ENCODE measurements around the gene MYG1. TPM values are rescaled to one million over a fixed set of nuclear protein-coding genes. Genes with fewer than 3 reads are reported as not detected.

MYG1 gene
- polyA plus RNA-seq, 2 of the 4 experiments (the other 2 are of a cell fraction), result 55.9 to 75.2 TPM

GRCh38 chr12:53345486-53346188 lies 46.1 kb downstream of the MYG1 start:
- ATAC-seq, result peak; percentile 5 to 47; a peak in 4 of 6 replicates
- H3K27ac ChIP-seq, result peak overlapping the region; percentile 81 to 93; a peak in 5 of 6 replicates
- POLR2A ChIA-PET, result interaction anchor here (0.8 to 2.7 kb wide), 13 partner anchors 14 to 155 kb away, joined by 3 to 51 read pairs (median 4); partner anchors contain the start of genes AAAS, PFDN5, PRR13 and SP1

GRCh38 chr12:53346491-53346890 lies 47.0 kb downstream of the MYG1 start:
- CTCF ChIA-PET, result interaction anchor here (1.4 to 20.8 kb wide), 4 partner anchors 11 to 133 kb away, joined by 3 to 638 read pairs (median 218); partner anchors contain the start of genes AAAS, AMHR2 and SP7
- H3K4me1 ChIP-seq, result peaks cover 9% of the 10 kb centered on the region; the same call in 2 of the 3 replicates
- WGBS (ENCODE audit: missing lambda C conversion rate), result 72% methylated on average over 1 of the region's 1 CpG

More at GRCh38 chr12:53345486-53346188, 46.1 kb downstream of the MYG1 start:
- FAIRE-seq, result no peak
- DNase-seq (ENCODE audit: low read depth in 1 of 2, low spot score in 1 of 2), result no peak
- TF ChIP-seq POLR2A (IDR thresholded peaks at IDR 0.05; ENCODE audit: low read length), result no peak
- Histone ChIP-seq H3K9me3 (no peaks in the 10 kb centered on the region), H3K4me2 (peak overlapping the region; percentile 93), H3K4me1 (peaks cover 9% of the 10 kb centered on the region; the same call in 2 of the 3 replicates), H3K4me3 (peak overlapping the region; percentile 64)
- CTCF ChIA-PET, result interaction anchor here (0.9 to 20.8 kb wide), 32 partner anchors 8 to 167 kb away, joined by 3 to 638 read pairs (median 5); partner anchors contain the start of genes AAAS, AMHR2, PFDN5 and SP7
- WGBS (ENCODE audit: missing lambda C conversion rate), result 56% methylated on average over 10 of the region's 10 CpGs

GRCh38 chr12:53347905-53348304 lies 48.4 kb downstream of the MYG1 start:
- 91% methylated on average over 4 of the region's 4 CpGs for WGBS (ENCODE audit: missing lambda C conversion rate)
- Histone ChIP-seq H3K27ac (no peak overlapping the region), H3K4me1 (peaks cover 12% of the 10 kb centered on the region), H3K9me3 (no peaks in the 10 kb centered on the region), H3K4me2 (no peak overlapping the region), H3K4me3 (no peak overlapping the region)
- POLR2A ChIA-PET, result interaction anchor here (1.3 kb wide), 1 partner anchor 93 kb away, joined by 4 read pairs; no protein-coding TSS in a partner anchor
- DNase-seq (ENCODE audit: low read depth in 1 of 2, low spot score in 1 of 2), result no peak
- TF ChIP-seq USF2 (IDR thresholded peaks at IDR 0.05) (no peak), ZC3H11A (IDR thresholded peaks at IDR 0.05) (peak; percentile 23; the same call in 1 of the 2 replicates)
- CTCF ChIA-PET, result interaction anchor here (0.5 to 20.8 kb wide), 6 partner anchors 9 to 121 kb away, joined by 3 to 638 read pairs (median 10); partner anchors contain the start of genes AAAS, AMHR2 and SP7
- no peak for FAIRE-seq
- ATAC-seq, result no peak

More at GRCh38 chr12:53346491-53346890, 47.0 kb downstream of the MYG1 start:
- H3K9me3 ChIP-seq, result no peaks in the 10 kb centered on the region
- FAIRE-seq (no peak), ATAC-seq (no peak), DNase-seq (ENCODE audit: low read depth in 1 of 2, low spot score in 1 of 2) (no peak)
- no peak for TF ChIP-seq HDAC2 (IDR thresholded peaks at IDR 0.05)
- no peak overlapping the region for H3K4me2 ChIP-seq
- no peak overlapping the region for H3K4me3 ChIP-seq
- no peak overlapping the region for H3K27ac ChIP-seq
- POLR2A ChIA-PET, result interaction anchor here (2.4 kb wide), 1 partner anchor 33 kb away, joined by 17 read pairs; the partner anchor contains the start of gene SP1

- peak; percentile 99 to 100 for ATAC-seq
- peaks cover 6% of the 10 kb centered on the region for H3K4me1 ChIP-seq
- FAIRE-seq, result no peak
- H3K9me3 ChIP-seq, result no peaks in the 10 kb centered on the region
- peak overlapping the region; percentile 29 to 63 for H3K27ac ChIP-seq
- ChIA-PET POLR2A (interaction anchor here (0.6 to 2.1 kb wide), 10 partner anchors 25 to 148 kb away, joined by 3 to 16 read pairs (median 5); partner anchors contain the start of genes PRR13, SP1 and TARBP2), CTCF (interaction anchor here (0.5 to 20.8 kb wide), 53 partner anchors 9 to 316 kb away, joined by 3 to 638 read pairs (median 6); partner anchors contain the start of genes AAAS, AMHR2, MAP3K12 and PRR13)
- H3K4me3 ChIP-seq, result no peak overlapping the region
- peak overlapping the region; percentile 25 for H3K4me2 ChIP-seq
- 49% methylated on average over 21 of the region's 21 CpGs for WGBS (ENCODE audit: missing lambda C conversion rate)
- DNase-seq (ENCODE audit: low read depth in 1 of 2, low spot score in 1 of 2), result peak; percentile 66 to 93
- TF ChIP-seq CTCF (IDR thresholded peaks at IDR 0.05) (peak; percentile 94), MAX (IDR thresholded peaks at IDR 0.05) (peak; percentile 47; the same call in 1 of the 2 replicates), HOXB13 (CRISPR knock-in tag; IDR thresholded peaks at IDR 0.05; ENCODE audit: low read depth) (no peak), KDM5A (IDR thresholded peaks at IDR 0.05) (no peak), TFCP2L1 (CRISPR knock-in tag; IDR thresholded peaks at IDR 0.05) (no peak), NPAS2 (CRISPR knock-in tag; IDR thresholded peaks at IDR 0.05; ENCODE audit: borderline replicate concordance) (no peak), BHLHE40 (IDR thresholded peaks at IDR 0.05; ENCODE audit: low read depth, low read length) (no peak), ZSCAN20 (CRISPR knock-in tag; IDR thresholded peaks at IDR 0.05) (no peak), HOXA7 (CRISPR knock-in tag; IDR thresholded peaks at IDR 0.05) (no peak), HES2 (IDR thresholded peaks at IDR 0.05) (no peak), CBX2 (IDR thresholded peaks at IDR 0.05; ENCODE audit: borderline replicate concordance, low read depth) (no peak), REST (IDR thresholded peaks at IDR 0.05) (no peak), MAZ (IDR thresholded peaks at IDR 0.05; ENCODE audit: borderline replicate concordance, low read depth, low read length) (no peak), JUNB (IDR thresholded peaks at IDR 0.05) (no peak), SREBF2 (IDR thresholded peaks at IDR 0.05) (no peak)
Observed at GRCh38 chr12:53352331-53353256, 53.1 kb downstream of the MYG1 start.

Measured in A549 (cell line).